Nephron (organoid): ENCODE results near the gene KIF1A.
"Not testable (repeated sequence)": the region's sequence is repeated elsewhere in the genome, so short reads cannot be mapped to it uniquely, and the experiment has no call there.

Experiments
- H3K27ac Mint-ChIP-seq, 3 experiments: 2 replicates each; pipeline ENCODE4 v1.8.0; 2020; ENCODE audit warnings: mixed read lengths in 3 of 3, mild to moderate bottlenecking in 2 of 3, moderate library complexity in 1 of 3
- H3K27me3 Mint-ChIP-seq: 2 replicates; pipeline ENCODE4 v1.8.0; 2021; ENCODE audit warnings: low read depth, mild to moderate bottlenecking, moderate library complexity, mixed read lengths
- H3K36me3 Mint-ChIP-seq: 2 replicates; pipeline ENCODE4 v1.8.0; 2020; ENCODE audit warnings: low read depth, mixed read lengths
- H3K4me1 Mint-ChIP-seq: 2 replicates; pipeline ENCODE4 v1.8.0; 2020; ENCODE audit warnings: mixed read lengths
- H3K4me3 Mint-ChIP-seq, 3 experiments: 2 replicates each; pipeline ENCODE4 v1.8.0; 2020; ENCODE audit warnings: mild to moderate bottlenecking in 3 of 3, mixed read lengths in 3 of 3, moderate library complexity in 2 of 3
- H3K9me3 Mint-ChIP-seq: 2 replicates; pipeline ENCODE4 v1.8.0; 2020; ENCODE audit warnings: mixed read lengths
- CTCF ChIP-seq, 3 experiments: fragments of 200-600 bp; sonication (generic); IDR thresholded peaks; one replicate each; pipeline ENCODE4 v1.5.0; 2021; ENCODE audit warnings: antibody characterized with exemption in 3 of 3; ENCODE audit not compliant: unreplicated experiment in 3 of 3

The KIF1A gene

GRCh38 chr2:240701091-240701735, 118.8 kb downstream of the KIF1A start:
- Mint-ChIP-seq H3K4me1 (peaks cover 5% of the 10 kb centered on the region), H3K36me3 (no peaks in the 10 kb centered on the region), H3K27ac (no peak overlapping the region), H3K27me3 (peaks cover 9% of the 10 kb centered on the region), H3K9me3 (no peaks in the 10 kb centered on the region), H3K4me3 (no peak overlapping the region)
- TF ChIP-seq CTCF (IDR thresholded peaks at IDR 0.05; ENCODE audit: unreplicated experiment in 3 of 3), result no peak

GRCh38 chr2:240700616-240701015, 119.4 kb downstream of the KIF1A start:
- H3K4me1 Mint-ChIP-seq, H3K36me3 Mint-ChIP-seq, H3K9me3 Mint-ChIP-seq, H3K27me3 Mint-ChIP-seq, H3K4me3 Mint-ChIP-seq, H3K27ac Mint-ChIP-seq: not testable (repeated sequence)

GRCh38 chr2:240699835-240700234, 120.2 kb downstream of the KIF1A start:
- not testable (repeated sequence) for H3K4me1 Mint-ChIP-seq, H3K4me3 Mint-ChIP-seq, H3K9me3 Mint-ChIP-seq, H3K27me3 Mint-ChIP-seq, H3K36me3 Mint-ChIP-seq, H3K27ac Mint-ChIP-seq

- H3K36me3 Mint-ChIP-seq, H3K9me3 Mint-ChIP-seq, H3K4me1 Mint-ChIP-seq, H3K27me3 Mint-ChIP-seq, H3K4me3 Mint-ChIP-seq, H3K27ac Mint-ChIP-seq: not testable (repeated sequence)
These were observed 121.0 kb downstream of the KIF1A start for GRCh38 chr2:240698852-240699561.

- not testable (repeated sequence) for H3K27me3 Mint-ChIP-seq, H3K27ac Mint-ChIP-seq, H3K36me3 Mint-ChIP-seq, H3K4me3 Mint-ChIP-seq, H3K4me1 Mint-ChIP-seq, H3K9me3 Mint-ChIP-seq
These were observed 123.5 kb downstream of the KIF1A start for GRCh38 chr2:240696469-240696868.

GRCh38 chr2:240695593-240695992, 124.4 kb downstream of the KIF1A start:
- not testable (repeated sequence) for H3K27ac Mint-ChIP-seq, H3K27me3 Mint-ChIP-seq, H3K9me3 Mint-ChIP-seq, H3K4me3 Mint-ChIP-seq, H3K36me3 Mint-ChIP-seq, H3K4me1 Mint-ChIP-seq

GRCh38 chr2:240694304-240694703, 125.7 kb downstream of the KIF1A start:
- not testable (repeated sequence) for H3K27me3 Mint-ChIP-seq, H3K27ac Mint-ChIP-seq, H3K9me3 Mint-ChIP-seq, H3K4me3 Mint-ChIP-seq, H3K4me1 Mint-ChIP-seq, H3K36me3 Mint-ChIP-seq

GRCh38 chr2:240692583-240693561, 127.1 kb downstream of the KIF1A start:
- H3K4me1 Mint-ChIP-seq, H3K9me3 Mint-ChIP-seq, H3K27ac Mint-ChIP-seq, H3K27me3 Mint-ChIP-seq, H3K4me3 Mint-ChIP-seq, H3K36me3 Mint-ChIP-seq: not testable (repeated sequence)

- H3K27ac Mint-ChIP-seq, H3K27me3 Mint-ChIP-seq, H3K4me3 Mint-ChIP-seq, H3K9me3 Mint-ChIP-seq, H3K36me3 Mint-ChIP-seq, H3K4me1 Mint-ChIP-seq: not testable (repeated sequence)
These were observed 128.2 kb downstream of the KIF1A start, which contains the start of gene AQP12A for GRCh38 chr2:240691631-240692420. Gene AQP12A, plus strand, starts transcription at chr2:240691866. Its CDS starts 48 bp downstream, at chr2:240691914.

GRCh38 chr2:240691075-240691427, 129.0 kb downstream of the KIF1A start:
- not testable (repeated sequence) for H3K36me3 Mint-ChIP-seq, H3K27ac Mint-ChIP-seq, H3K9me3 Mint-ChIP-seq, H3K4me3 Mint-ChIP-seq, H3K27me3 Mint-ChIP-seq
- H3K4me1 Mint-ChIP-seq, result peaks cover 10% of the 10 kb centered on the region

GRCh38 chr2:240690421-240691074, 129.5 kb downstream of the KIF1A start:
- H3K36me3 Mint-ChIP-seq, H3K4me3 Mint-ChIP-seq, H3K27ac Mint-ChIP-seq, H3K9me3 Mint-ChIP-seq, H3K27me3 Mint-ChIP-seq: not testable (repeated sequence)
- H3K4me1 Mint-ChIP-seq, result peaks cover 11% of the 10 kb centered on the region
